ENCODE data around the gene BTLA. TPM values are rescaled to one million over a fixed set of nuclear protein-coding genes. Genes with fewer than 3 reads are reported as not detected.

BTLA gene
- total RNA-seq, 1 experiment from 2014 or later = not detected

- Mint-ChIP-seq H3K4me3 (ENCODE audit: unreplicated experiment) (no peak overlapping the region), H3K36me3 (ENCODE audit: insufficient read depth, unreplicated experiment) (no peaks in the 10 kb centered on the region), H3K9me3 (ENCODE audit: unreplicated experiment) (no peaks in the 10 kb centered on the region)
Measured at GRCh38 chr3:112456147-112456546, 43.1 kb downstream of the BTLA start.

GRCh38 chr3:112448939-112449338 lies 50.3 kb downstream of the BTLA start:
- Mint-ChIP-seq H3K36me3 (ENCODE audit: insufficient read depth, unreplicated experiment) (no peaks in the 10 kb centered on the region), H3K27me3 (ENCODE audit: insufficient read depth, unreplicated experiment) (no peaks in the 10 kb centered on the region), H3K9me3 (ENCODE audit: unreplicated experiment) (no peaks in the 10 kb centered on the region), H3K4me1 (ENCODE audit: insufficient read depth, unreplicated experiment) (no peaks in the 10 kb centered on the region), H3K4me3 (ENCODE audit: unreplicated experiment) (no peak overlapping the region), H3K27ac (ENCODE audit: low read depth, unreplicated experiment) (no peak overlapping the region)
- POLR2A ChIA-PET = no interaction called here
- CTCF ChIA-PET = interaction anchor here (0.5 kb wide), 1 partner anchor 40 kb away, joined by 3 read pairs; no protein-coding TSS in a partner anchor
- DNase-seq (ENCODE audit: unreplicated experiment) = no peak
- intact Hi-C loops (cut with micrococcal nuclease) = no loop called here
- TF ChIP-seq CTCF (IDR thresholded peaks at IDR 0.05; ENCODE audit: unreplicated experiment) = no peak
- no TSS peak for BruUV-seq (replicated peaks)

More at GRCh38 chr3:112456147-112456546, 43.1 kb downstream of the BTLA start:
- TF ChIP-seq CTCF (IDR thresholded peaks at IDR 0.05; ENCODE audit: unreplicated experiment) = no peak
- no TSS peak for BruUV-seq (replicated peaks)
- intact Hi-C loops (cut with micrococcal nuclease) = no loop called here
- ChIA-PET POLR2A (interaction anchor here (0.5 to 0.6 kb wide), 2 partner anchors 24 to 44 kb away, joined by 3 to 4 read pairs; no protein-coding TSS in a partner anchor), CTCF (no interaction called here)
- no peak for DNase-seq (ENCODE audit: unreplicated experiment)
- no peaks in the 10 kb centered on the region for H3K27me3 Mint-ChIP-seq (ENCODE audit: insufficient read depth, unreplicated experiment)
- H3K4me1 Mint-ChIP-seq (ENCODE audit: insufficient read depth, unreplicated experiment) = no peaks in the 10 kb centered on the region
- no peak overlapping the region for H3K27ac Mint-ChIP-seq (ENCODE audit: low read depth, unreplicated experiment)

GRCh38 chr3:112446343-112446742 lies 52.9 kb downstream of the BTLA start:
- Mint-ChIP-seq H3K9me3 (ENCODE audit: unreplicated experiment) (no peaks in the 10 kb centered on the region), H3K27ac (ENCODE audit: low read depth, unreplicated experiment) (peak overlapping the region; percentile 69), H3K4me3 (ENCODE audit: unreplicated experiment) (no peak overlapping the region), H3K4me1 (ENCODE audit: insufficient read depth, unreplicated experiment) (no peaks in the 10 kb centered on the region), H3K36me3 (ENCODE audit: insufficient read depth, unreplicated experiment) (no peaks in the 10 kb centered on the region), H3K27me3 (ENCODE audit: insufficient read depth, unreplicated experiment) (no peaks in the 10 kb centered on the region)
- intact Hi-C loops (cut with micrococcal nuclease) = no loop called here
- ChIA-PET POLR2A (no interaction called here), CTCF (interaction anchor here (0.6 to 1.0 kb wide), 2 partner anchors 9 to 113 kb away, joined by 3 to 5 read pairs; no protein-coding TSS in a partner anchor)
- DNase-seq (ENCODE audit: unreplicated experiment) = peak; percentile 23
- TF ChIP-seq CTCF (IDR thresholded peaks at IDR 0.05; ENCODE audit: unreplicated experiment) = no peak
- no TSS peak for BruUV-seq (replicated peaks)

- no peaks in the 10 kb centered on the region for H3K36me3 Mint-ChIP-seq (ENCODE audit: insufficient read depth, unreplicated experiment)
- CTCF ChIA-PET = interaction anchor here (0.6 kb wide), 1 partner anchor 112 kb away, joined by 3 read pairs; no protein-coding TSS in a partner anchor
- BruUV-seq (replicated peaks) = no TSS peak
- no peak overlapping the region for H3K4me3 Mint-ChIP-seq (ENCODE audit: unreplicated experiment)
- H3K27ac Mint-ChIP-seq (ENCODE audit: low read depth, unreplicated experiment) = no peak overlapping the region
- DNase-seq (ENCODE audit: unreplicated experiment) = no peak
- H3K9me3 Mint-ChIP-seq (ENCODE audit: unreplicated experiment) = no peaks in the 10 kb centered on the region
- H3K4me1 Mint-ChIP-seq (ENCODE audit: insufficient read depth, unreplicated experiment) = no peaks in the 10 kb centered on the region
- intact Hi-C loops (cut with micrococcal nuclease) = no loop called here
- H3K27me3 Mint-ChIP-seq (ENCODE audit: insufficient read depth, unreplicated experiment) = no peaks in the 10 kb centered on the region
- TF ChIP-seq CTCF (IDR thresholded peaks at IDR 0.05; ENCODE audit: unreplicated experiment) = no peak
- POLR2A ChIA-PET = no interaction called here
Measured at GRCh38 chr3:112445839-112446238, 53.4 kb downstream of the BTLA start.

Data from MCF 10A (cell line).